Measurements from ENCODE around the gene ACTG2. TPM values are rescaled to one million over a fixed set of nuclear protein-coding genes. Genes with fewer than 3 reads are reported as not detected.
A peak's percentile ranks its signal among the peaks of the same experiment; 100 is the strongest.

ACTG2 gene
- total RNA-seq, 4 donors from 2014 or later, result 4,013 to 8,538 (median 5,633) TPM

GRCh38 chr2:73911548-73912208 is 18.9 kb downstream of the ACTG2 start:
- no peak overlapping the region for H3K4me3 ChIP-seq
- DNase-seq (ENCODE audit: extremely low spot score), result no peak
- no peak for TF ChIP-seq EP300 (IDR thresholded peaks at IDR 0.05)
- no peak for TF ChIP-seq CTCF (IDR thresholded peaks at IDR 0.05)
- TF ChIP-seq POLR2AphosphoS5 (IDR thresholded peaks at IDR 0.05), result peak; percentile 55 to 90
- peak overlapping the region; percentile 61 to 94 (median 63) for H3K27ac ChIP-seq (replicated peaks in 1 of 4)
- 51% methylated on average over 8 of the region's 8 CpGs for WGBS
- H3K36me3 ChIP-seq, result peaks cover 0 to 92% (median 65%) of the 10 kb centered on the region in 4 donors
- no peaks in the 10 kb centered on the region for H3K9me3 ChIP-seq
- intact Hi-C loops (cut with DNase I), result no loop called here
- peaks cover 0 to 31% (median 21%) of the 10 kb centered on the region in 4 donors for H3K4me1 ChIP-seq
- no peaks in the 10 kb centered on the region for H3K27me3 ChIP-seq

GRCh38 chr2:73913414-73914054 is 20.7 kb downstream of the ACTG2 start:
- DNase-seq (ENCODE audit: extremely low spot score), result no peak
- H3K27ac ChIP-seq (replicated peaks in 1 of 4), result peak overlapping the region; percentile 10 to 67 (median 64)
- H3K36me3 ChIP-seq, result peaks cover 0 to 92% (median 65%) of the 10 kb centered on the region in 4 donors
- no peaks in the 10 kb centered on the region for H3K27me3 ChIP-seq
- TF ChIP-seq POLR2A (IDR thresholded peaks at IDR 0.05; ENCODE audit: low read depth), result no peak
- TF ChIP-seq CTCF (IDR thresholded peaks at IDR 0.05), result no peak
- TF ChIP-seq POLR2AphosphoS5 (IDR thresholded peaks at IDR 0.05), result peak; percentile 75 to 90
- TF ChIP-seq EP300 (IDR thresholded peaks at IDR 0.05), result no peak
- intact Hi-C loops (cut with DNase I), result no loop called here
- H3K4me3 ChIP-seq, result no peak overlapping the region
- no peaks in the 10 kb centered on the region for H3K9me3 ChIP-seq
- WGBS, result 63% methylated on average over 8 of the region's 8 CpGs
- peaks cover 0 to 13% (median 6%) of the 10 kb centered on the region in 4 donors for H3K4me1 ChIP-seq

- no peak overlapping the region for H3K4me3 ChIP-seq
- DNase-seq (ENCODE audit: extremely low spot score), result no peak
- no peak for TF ChIP-seq CTCF (IDR thresholded peaks at IDR 0.05)
- peak; percentile 22 to 47 for TF ChIP-seq POLR2AphosphoS5 (IDR thresholded peaks at IDR 0.05)
- TF ChIP-seq EP300 (IDR thresholded peaks at IDR 0.05), result no peak
- no peak for TF ChIP-seq POLR2A (IDR thresholded peaks at IDR 0.05; ENCODE audit: low read depth)
- peaks cover 0 to 4% (median 2%) of the 10 kb centered on the region in 4 donors for H3K4me1 ChIP-seq
- peak overlapping the region; percentile 10 to 67 (median 64) for H3K27ac ChIP-seq (replicated peaks in 1 of 4)
- whole genome bisulfite sequencing, result 66% methylated on average over 4 of the region's 4 CpGs
- H3K9me3 ChIP-seq, result no peaks in the 10 kb centered on the region
- intact Hi-C loops (cut with DNase I), result no loop called here
- no peaks in the 10 kb centered on the region for H3K27me3 ChIP-seq
- peaks cover 0 to 92% (median 66%) of the 10 kb centered on the region in 4 donors for H3K36me3 ChIP-seq
These were observed 21.9 kb downstream of the ACTG2 start for GRCh38 chr2:73914667-73915066.

- intact Hi-C loops (cut with DNase I), result no loop called here
- H3K36me3 ChIP-seq, result peaks cover 0 to 90% (median 67%) of the 10 kb centered on the region in 4 donors
- no peaks in the 10 kb centered on the region for H3K27me3 ChIP-seq
- H3K9me3 ChIP-seq, result no peaks in the 10 kb centered on the region
- peak; percentile 53 to 70 for TF ChIP-seq POLR2AphosphoS5 (IDR thresholded peaks at IDR 0.05)
- TF ChIP-seq POLR2A (IDR thresholded peaks at IDR 0.05; ENCODE audit: low read depth), result no peak
- TF ChIP-seq CTCF (IDR thresholded peaks at IDR 0.05), result no peak
- TF ChIP-seq EP300 (IDR thresholded peaks at IDR 0.05), result no peak
- 76% methylated on average over 5 of the region's 5 CpGs for WGBS
- no peak for DNase-seq (ENCODE audit: extremely low spot score)
- peaks cover 0 to 4% (median 2%) of the 10 kb centered on the region in 4 donors for H3K4me1 ChIP-seq
- H3K27ac ChIP-seq (replicated peaks in 1 of 4), result peak overlapping the region; percentile 34 to 67 (median 64)
- H3K4me3 ChIP-seq, result no peak overlapping the region
These were observed 22.7 kb downstream of the ACTG2 start for GRCh38 chr2:73915437-73915993.
